Tibial nerve (tissue), 4 donors: ENCODE results near the gene ANKRD39. TPM values are rescaled to one million over a fixed set of nuclear protein-coding genes. Genes with fewer than 3 reads are reported as not detected.
A peak's percentile ranks its signal among the peaks of the same experiment; 100 is the strongest.

Experiments used
- DNase-seq, 2 donors: peaks; one replicate each; pipeline ENCODE4 v3.0.0-alpha.2; 2019; ENCODE audit warnings: low spot score in 2 of 2
- H3K27ac ChIP-seq, 4 donors: fragments of 200-600 bp; sonication (generic) in 3 of 4; one replicate each; pipeline ENCODE4 v1.5.1; 2017 to 2019; ENCODE audit warnings: mild to moderate bottlenecking in 1 of 4
- H3K27me3 ChIP-seq, 2 donors: fragments of 200-600 bp; sonication (generic) in 1 of 2; one replicate each; pipeline versions ENCODE4 v1.5.1 to v1.6.0; 2017 to 2019
- H3K36me3 ChIP-seq, 3 donors: fragments of 200-600 bp; sonication (generic); one replicate each; pipeline ENCODE4 v1.5.1; 2018 to 2019
- H3K4me1 ChIP-seq, 4 donors: fragments of 200-600 bp; sonication (generic) in 3 of 4; one replicate each; pipeline ENCODE4 v1.5.1; 2017 to 2019
- H3K4me3 ChIP-seq, 4 donors: fragments of 200-600 bp; sonication (generic) in 3 of 4; one replicate each; pipeline ENCODE4 v1.5.1; 2017 to 2019; ENCODE audit warnings: mild to moderate bottlenecking in 1 of 4, moderate library complexity in 1 of 4
- H3K9me3 ChIP-seq, 4 donors: fragments of 200-600 bp; sonication (generic) in 3 of 4; one replicate each; pipeline ENCODE4 v1.5.1; 2017 to 2019
- CTCF ChIP-seq, 5 experiments: fragments of 200-600 bp in 3 of 5; fragments of 450-650 bp in 2 of 5; sonication (generic) in 3 of 5; IDR thresholded peaks; one replicate each; pipeline ENCODE4 v1.5.1; 2016 to 2019; ENCODE audit warnings: antibody characterized with exemption in 5 of 5, mild to moderate bottlenecking in 3 of 5, moderate library complexity in 2 of 5
- EP300 ChIP-seq, 2 donors: sonication (generic); formaldehyde crosslinking; IDR thresholded peaks; one replicate each; pipeline ENCODE4 v1.6.1; 2017; ENCODE audit warnings: antibody characterized with exemption in 2 of 2, mild to moderate bottlenecking in 1 of 2
- POLR2A ChIP-seq, 2 donors: fragments of 450-650 bp; IDR thresholded peaks; one replicate each; pipeline ENCODE4 v1.6.1; 2017; ENCODE audit warnings: antibody characterized with exemption in 2 of 2, mild to moderate bottlenecking in 2 of 2, moderate library complexity in 2 of 2
- WGBS, 2 donors: methylation state at CpG; one replicate each; pipeline ENCODE4 v1.1.5; 2018; 5-methylcytosine and 5-hydroxymethylcytosine counted together
- total RNA-seq, 4 donors: library from RNA; depleted of rRNA; stranded (reverse); fragments of >200 nt; gene quantifications; one replicate each; pipeline ENCODE4 v1.1.0, GENCODE V29; 2016

ANKRD39 gene
- total RNA-seq, 4 donors from 2014 or later: 13.8 to 23.7 (median 19.5) TPM

GRCh38 chr2:96878796-96879544 is 21.2 kb upstream of the ANKRD39 start:
- 68 to 82% methylated on average over 15 to 17 of the region's 22 CpGs for WGBS, 2 donors
- TF ChIP-seq CTCF (IDR thresholded peaks at IDR 0.05) (no peak), EP300 (IDR thresholded peaks at IDR 0.05) (no peak), POLR2A (IDR thresholded peaks at IDR 0.05) (no peak)
- Histone ChIP-seq H3K9me3 (no peaks in the 10 kb centered on the region), H3K4me1 (peaks cover 0 to 62% (median 28%) of the 10 kb centered on the region in 4 donors), H3K27me3 (no peaks in the 10 kb centered on the region), H3K36me3 (no peaks in the 10 kb centered on the region), H3K27ac (peak overlapping the region in 1 of 4 donors; percentile 49), H3K4me3 (no peak overlapping the region)
- DNase-seq: no peak

- Histone ChIP-seq H3K27me3 (no peaks in the 10 kb centered on the region), H3K4me3 (no peak overlapping the region), H3K4me1 (peaks cover 0 to 62% (median 35%) of the 10 kb centered on the region in 4 donors), H3K9me3 (no peaks in the 10 kb centered on the region), H3K36me3 (no peaks in the 10 kb centered on the region), H3K27ac (peak overlapping the region in 1 of 4 donors; percentile 49)
- no peak for DNase-seq
- WGBS, 2 donors: 74 to 77% methylated on average over 5 of the region's 7 CpGs
- TF ChIP-seq EP300 (IDR thresholded peaks at IDR 0.05): no peak
- TF ChIP-seq CTCF (IDR thresholded peaks at IDR 0.05): no peak
- TF ChIP-seq POLR2A (IDR thresholded peaks at IDR 0.05): no peak
These were observed 20.4 kb upstream of the ANKRD39 start for GRCh38 chr2:96878171-96878570.

GRCh38 chr2:96877631-96878092 is 19.8 kb upstream of the ANKRD39 start:
- Histone ChIP-seq H3K4me3 (no peak overlapping the region), H3K9me3 (no peaks in the 10 kb centered on the region), H3K27me3 (no peaks in the 10 kb centered on the region), H3K27ac (peak overlapping the region in 1 of 4 donors; percentile 49), H3K36me3 (no peaks in the 10 kb centered on the region), H3K4me1 (peaks cover 0 to 62% (median 38%) of the 10 kb centered on the region in 4 donors)
- TF ChIP-seq CTCF (IDR thresholded peaks at IDR 0.05): no peak
- TF ChIP-seq POLR2A (IDR thresholded peaks at IDR 0.05): no peak
- no peak for TF ChIP-seq EP300 (IDR thresholded peaks at IDR 0.05)
- no peak for DNase-seq
- 72 to 89% methylated on average over 15 of the region's 15 CpGs for WGBS, 2 donors

- no peak for DNase-seq
- Histone ChIP-seq H3K4me1 (peaks cover 0 to 64% (median 39%) of the 10 kb centered on the region in 4 donors), H3K4me3 (no peak overlapping the region), H3K27ac (peak overlapping the region in 2 of 4 donors; percentile 98 to 99), H3K27me3 (no peaks in the 10 kb centered on the region), H3K36me3 (no peaks in the 10 kb centered on the region), H3K9me3 (no peaks in the 10 kb centered on the region)
- 82 to 83% methylated on average over 6 of the region's 6 CpGs for WGBS, 2 donors
- TF ChIP-seq EP300 (IDR thresholded peaks at IDR 0.05) (no peak), CTCF (IDR thresholded peaks at IDR 0.05) (no peak), POLR2A (IDR thresholded peaks at IDR 0.05) (no peak)
These were observed 19.2 kb upstream of the ANKRD39 start for GRCh38 chr2:96877042-96877451.
